ENCODE results near the gene RPL10A. TPM values are rescaled to one million over a fixed set of nuclear protein-coding genes. Genes with fewer than 3 reads are reported as not detected.

RPL10A gene
- total and polyA plus RNA-seq, 2 of the 13 experiments (the other 11 are each of a cell fraction or from before 2014, with no cell fraction given), result 1,854 to 2,726 TPM

- TF ChIP-seq ZNF275 (CRISPR knock-in tag; IDR thresholded peaks at IDR 0.05; ENCODE audit: borderline replicate concordance) (0 out of 2 replicates have a peak, but pooled peaks have one; percentile 10), ZNF839 (CRISPR knock-in tag; IDR thresholded peaks at IDR 0.05; ENCODE audit: borderline replicate concordance) (peak; percentile 78; the same call in 1 of the 2 replicates)
Observed at GRCh38 chr6:35473075-35473849, 5.1 kb downstream of the RPL10A start (continued).

- Histone ChIP-seq H2AFZ (ENCODE audit: low read length) (no peak overlapping the region), H3K79me2 (ENCODE audit: insufficient read depth, low read length) (peaks cover 23% of the 10 kb centered on the region), H4K20me1 (ENCODE audit: insufficient read depth, low read length) (peaks cover 49% of the 10 kb centered on the region), H3K4me1 (ENCODE audit: insufficient read depth, low read length) (peaks cover 54% of the 10 kb centered on the region), H3K4me2 (ENCODE audit: low read depth, low read length) (no peak overlapping the region), H3K36me3 (replicated peaks in 1 of 2; ENCODE audit: control insufficient read depth in 1 of 2, insufficient read depth in 2 of 2, low read length in 2 of 2) (peaks cover 5 to 36% of the 10 kb centered on the region in 2 experiments), H3K27ac (ENCODE audit: extremely low read length, insufficient read depth, low read length) (peak overlapping the region; percentile 55), H3K27me3 (ENCODE audit: control insufficient read depth in 1 of 2, insufficient read depth in 2 of 2, low read length in 2 of 2) (no peaks in the 10 kb centered on the region; a peak in 1 of 5 replicates), H3K4me3 (replicated peaks in 1 of 3; ENCODE audit: insufficient read depth in 1 of 3, low read depth in 2 of 3, low read length in 3 of 3) (no peak overlapping the region), H3K9me3 (ENCODE audit: low read length) (no peaks in the 10 kb centered on the region), H3K9ac (ENCODE audit: insufficient read depth, low read depth, low read length) (no peak overlapping the region)
- BruUV-seq (replicated peaks), result no TSS peak
- POLR2A ChIA-PET, result interaction anchor here (0.8 to 9.7 kb wide), 6 partner anchors 12 to 156 kb away, joined by 4 to 88 read pairs (median 5); partner anchors contain the start of gene TEAD3
- ATAC-seq, result no peak
- TF ChIP-seq REPIN1 (CRISPR knock-in tag; IDR thresholded peaks at IDR 0.05; ENCODE audit: borderline replicate concordance, low read depth) (0 out of 2 replicates have a peak, but pooled peaks have one; percentile 9), POLR2G (IDR thresholded peaks at IDR 0.05; ENCODE audit: low read depth, low read length) (0 out of 2 replicates have a peak, but pooled peaks have one; percentile 6), ZNF629 (CRISPR knock-in tag; conservative IDR thresholded peaks at IDR 0.05) (peak; percentile 55; the same call in 1 of the 2 replicates), RAD21 (CRISPR knock-in tag; IDR thresholded peaks at IDR 0.05) (peak; percentile 27; the same call in 1 of the 2 replicates), AKAP8 (CRISPR knock-in tag; IDR thresholded peaks at IDR 0.05) (0 out of 2 replicates have a peak, but pooled peaks have one; percentile 30), RNF2 (conservative IDR thresholded peaks at IDR 0.05; ENCODE audit: low read depth) (no peak), POLR2AphosphoS5 (IDR thresholded peaks at IDR 0.05; ENCODE audit: low read depth, low read length) (peak; percentile 22; the same call in 1 of the 2 replicates), ZNF598 (CRISPR knock-in tag; IDR thresholded peaks at IDR 0.05; ENCODE audit: borderline replicate concordance) (no peak), CREM (IDR thresholded peaks at IDR 0.05) (no peak), CREM (CRISPR knock-in tag; IDR thresholded peaks at IDR 0.05) (no peak), ZNF652 (CRISPR knock-in tag; IDR thresholded peaks at IDR 0.05; ENCODE audit: borderline replicate concordance, low read depth) (peak; percentile 90), XRCC5 (optimal IDR thresholded peaks at IDR 0.05; ENCODE audit: low read length) (peak; percentile 16), ZNF367 (CRISPR knock-in tag; IDR thresholded peaks at IDR 0.05; ENCODE audit: borderline replicate concordance) (no peak), AGO2 (optimal IDR thresholded peaks at IDR 0.05; ENCODE audit: low read depth, low read length) (no peak)
- TF ChIP-seq, protein P1, sequence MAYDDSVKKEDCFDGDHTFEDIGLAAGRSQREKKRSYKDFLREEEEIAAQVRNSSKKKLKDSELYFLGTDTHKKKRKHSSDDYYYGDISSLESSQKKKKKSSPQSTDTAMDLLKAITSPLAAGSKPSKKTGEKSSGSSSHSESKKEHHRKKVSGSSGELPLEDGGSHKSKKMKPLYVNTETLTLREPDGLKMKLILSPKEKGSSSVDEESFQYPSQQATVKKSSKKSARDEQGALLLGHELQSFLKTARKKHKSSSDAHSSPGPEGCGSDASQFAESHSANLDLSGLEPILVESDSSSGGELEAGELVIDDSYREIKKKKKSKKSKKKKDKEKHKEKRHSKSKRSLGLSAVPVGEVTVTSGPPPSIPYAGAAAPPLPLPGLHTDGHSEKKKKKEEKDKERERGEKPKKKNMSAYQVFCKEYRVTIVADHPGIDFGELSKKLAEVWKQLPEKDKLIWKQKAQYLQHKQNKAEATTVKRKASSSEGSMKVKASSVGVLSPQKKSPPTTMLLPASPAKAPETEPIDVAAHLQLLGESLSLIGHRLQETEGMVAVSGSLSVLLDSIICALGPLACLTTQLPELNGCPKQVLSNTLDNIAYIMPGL (CRISPR knock-in tag; IDR thresholded peaks at IDR 0.05; ENCODE audit: borderline replicate concordance in 1 of 2, low read depth in 1 of 2), result no peak
- TF ChIP-seq, protein P2, sequence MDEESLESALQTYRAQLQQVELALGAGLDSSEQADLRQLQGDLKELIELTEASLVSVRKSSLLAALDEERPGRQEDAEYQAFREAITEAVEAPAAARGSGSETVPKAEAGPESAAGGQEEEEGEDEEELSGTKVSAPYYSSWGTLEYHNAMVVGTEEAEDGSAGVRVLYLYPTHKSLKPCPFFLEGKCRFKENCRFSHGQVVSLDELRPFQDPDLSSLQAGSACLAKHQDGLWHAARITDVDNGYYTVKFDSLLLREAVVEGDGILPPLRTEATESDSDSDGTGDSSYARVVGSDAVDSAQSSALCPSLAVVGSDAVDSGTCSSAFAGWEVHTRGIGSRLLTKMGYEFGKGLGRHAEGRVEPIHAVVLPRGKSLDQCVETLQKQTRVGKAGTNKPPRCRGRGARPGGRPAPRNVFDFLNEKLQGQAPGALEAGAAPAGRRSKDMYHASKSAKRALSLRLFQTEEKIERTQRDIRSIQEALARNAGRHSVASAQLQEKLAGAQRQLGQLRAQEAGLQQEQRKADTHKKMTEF (CRISPR knock-in tag; IDR thresholded peaks at IDR 0.05), result 0 out of 2 replicates have a peak, but pooled peaks have one; percentile 3
- FAIRE-seq, result no peak
- intact Hi-C loops (cut with micrococcal nuclease; ENCODE audit: unreplicated experiment), result no loop called here
- CTCF ChIA-PET (ENCODE audit: low intra/inter-chr PET ratio, low total read pairs), result no interaction called here
- in situ Hi-C loops (cut with HindIII; ENCODE audit: extremely low pct_ligation_motif_present, low pct_unique_long_range_greater_than_20kb), result no loop called here
- no peak for DNase-seq (ENCODE audit: low spot score)
Observed at GRCh38 chr6:35473850-35474130, 5.6 kb downstream of the RPL10A start.
